HG03159 (cell line): ENCODE data around the gene MARCHF7.
"Not testable (repeated sequence)": the region's sequence is repeated elsewhere in the genome, so short reads cannot be mapped to it uniquely, and the experiment has no call there.

Experiments
- ATAC-seq: cut with Tn5 transposase; IDR thresholded peaks from one replicate; pipeline ENCODE4 v1.9.1; 2021; ENCODE audit warnings: mild to moderate bottlenecking, moderate library complexity; ENCODE audit not compliant: unreplicated experiment

MARCHF7 gene, protein sequence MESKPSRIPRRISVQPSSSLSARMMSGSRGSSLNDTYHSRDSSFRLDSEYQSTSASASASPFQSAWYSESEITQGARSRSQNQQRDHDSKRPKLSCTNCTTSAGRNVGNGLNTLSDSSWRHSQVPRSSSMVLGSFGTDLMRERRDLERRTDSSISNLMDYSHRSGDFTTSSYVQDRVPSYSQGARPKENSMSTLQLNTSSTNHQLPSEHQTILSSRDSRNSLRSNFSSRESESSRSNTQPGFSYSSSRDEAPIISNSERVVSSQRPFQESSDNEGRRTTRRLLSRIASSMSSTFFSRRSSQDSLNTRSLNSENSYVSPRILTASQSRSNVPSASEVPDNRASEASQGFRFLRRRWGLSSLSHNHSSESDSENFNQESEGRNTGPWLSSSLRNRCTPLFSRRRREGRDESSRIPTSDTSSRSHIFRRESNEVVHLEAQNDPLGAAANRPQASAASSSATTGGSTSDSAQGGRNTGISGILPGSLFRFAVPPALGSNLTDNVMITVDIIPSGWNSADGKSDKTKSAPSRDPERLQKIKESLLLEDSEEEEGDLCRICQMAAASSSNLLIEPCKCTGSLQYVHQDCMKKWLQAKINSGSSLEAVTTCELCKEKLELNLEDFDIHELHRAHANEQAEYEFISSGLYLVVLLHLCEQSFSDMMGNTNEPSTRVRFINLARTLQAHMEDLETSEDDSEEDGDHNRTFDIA

DNA sequence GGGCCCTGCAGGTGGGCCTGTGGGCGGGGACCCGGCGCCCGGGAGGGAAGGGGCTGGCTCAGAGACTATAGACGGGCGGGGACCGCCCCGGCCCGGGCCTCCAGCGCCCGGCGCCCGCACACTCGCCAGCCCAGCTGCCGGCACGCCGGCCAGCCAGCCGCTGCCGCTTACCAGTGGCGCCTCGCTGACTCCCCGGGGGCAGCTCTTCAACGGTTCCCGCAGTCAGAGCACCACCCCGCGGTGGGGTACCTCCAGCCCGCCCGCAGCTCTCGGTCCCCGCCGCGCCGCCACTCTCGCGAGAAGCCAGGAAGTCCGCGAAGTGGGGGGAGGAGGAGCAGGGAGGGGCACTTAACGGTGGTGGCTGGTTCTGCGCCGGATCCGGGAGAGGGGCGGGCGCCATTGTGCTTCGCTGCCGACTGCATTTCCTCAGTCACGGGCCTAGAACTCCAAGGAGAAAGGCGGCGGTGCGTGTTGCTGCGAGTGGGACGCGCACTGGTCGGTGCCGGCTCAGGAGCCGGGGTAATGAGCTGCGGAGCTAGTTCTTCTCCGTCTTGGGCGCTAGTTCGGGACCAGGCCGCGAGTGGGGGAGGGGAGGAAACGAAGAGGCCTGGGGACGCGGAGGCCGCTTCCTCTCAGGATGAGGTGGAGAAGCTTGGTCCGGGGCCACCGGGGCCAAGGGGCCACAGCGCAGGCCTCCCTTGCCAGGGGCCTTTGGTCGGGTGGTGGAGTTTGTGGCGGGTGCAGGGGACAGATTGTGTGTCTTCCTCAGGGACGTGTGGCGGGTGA is at the start of gene MARCHF7:
Gene MARCHF7 (plus strand): TSS at position 364 of the 786 bp plus-strand sequence. CDS start 16,517 bp downstream, outside the sequence.
- ATAC-seq = peak; percentile 93

DNA sequence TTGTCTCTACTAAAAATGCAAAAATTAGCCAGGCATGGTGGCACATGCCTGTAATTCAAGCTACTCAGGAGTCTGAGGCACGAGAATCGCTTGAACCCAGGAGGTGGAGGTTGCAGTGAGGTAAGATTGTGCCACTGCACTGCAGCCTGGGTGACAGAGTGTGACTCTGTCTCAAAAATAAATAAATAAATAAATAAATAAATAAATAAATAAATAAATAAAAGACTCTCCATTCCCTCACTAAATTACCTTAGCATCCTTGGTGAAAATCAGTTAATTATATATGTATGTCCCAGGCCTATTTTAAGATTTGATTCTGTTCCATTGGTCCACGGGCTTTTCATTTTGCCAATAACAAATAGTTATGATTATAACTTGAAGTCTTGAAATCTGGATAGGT is 44.9 kb upstream of the MARCHF7 start:
- not testable (repeated sequence) for ATAC-seq

DNA sequence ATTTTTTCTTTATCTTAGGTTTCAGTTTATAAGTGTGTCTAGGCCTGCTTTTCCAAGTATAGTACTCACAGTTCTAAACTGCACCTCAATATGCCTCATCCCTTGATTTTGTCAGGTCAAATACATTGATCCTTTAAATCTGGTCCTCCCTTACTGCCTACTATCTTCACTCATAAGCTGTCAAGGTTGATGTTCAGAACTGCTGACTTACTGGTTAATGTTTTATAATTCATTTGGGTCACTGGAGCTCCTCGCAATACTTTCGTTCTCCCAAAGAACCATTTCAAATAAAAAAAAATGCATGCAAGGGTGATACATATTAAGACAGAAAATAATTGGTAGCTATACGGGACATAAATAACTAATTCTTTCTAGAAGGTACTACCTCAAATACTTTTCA is 41.3 kb upstream of the MARCHF7 start:
- no peak for ATAC-seq

DNA sequence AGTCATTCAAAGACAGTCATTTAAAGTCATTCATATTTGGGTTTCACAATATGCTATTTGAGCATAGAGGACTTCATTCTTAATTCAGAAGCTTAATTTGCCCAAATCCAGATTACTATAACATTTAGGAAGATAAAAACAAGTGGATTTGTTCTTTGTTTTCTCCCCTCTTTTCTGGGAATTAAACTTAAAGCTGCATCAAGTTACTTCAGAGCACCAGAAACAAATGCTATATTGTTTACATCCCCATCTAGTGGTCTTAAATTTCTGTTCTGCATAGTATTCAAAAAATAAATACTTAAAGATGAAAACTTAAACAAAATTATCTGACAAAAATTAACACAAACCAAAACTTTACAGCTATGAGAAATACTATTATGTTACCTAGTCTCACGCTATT is 34.7 kb upstream of the MARCHF7 start:
- no peak for ATAC-seq

DNA sequence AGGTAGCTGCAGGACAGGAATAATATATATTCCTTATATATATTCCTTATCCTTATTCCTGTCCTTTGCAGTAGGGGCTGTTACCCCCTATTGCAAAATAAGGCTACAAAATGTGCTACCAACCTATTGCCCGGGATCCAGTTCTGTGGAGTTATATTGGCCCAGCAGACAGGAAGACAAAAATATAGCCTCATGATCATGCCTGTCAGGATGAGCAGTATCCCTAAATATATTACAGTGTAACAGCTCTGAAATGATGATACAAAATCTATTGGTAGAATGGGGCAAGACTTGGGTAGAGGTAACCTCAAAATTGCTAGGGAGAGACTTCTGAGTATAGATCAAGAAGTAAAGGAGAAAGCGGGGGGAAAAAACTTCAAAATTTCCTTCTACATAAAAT is 31.6 kb upstream of the MARCHF7 start:
- no peak for ATAC-seq

DNA sequence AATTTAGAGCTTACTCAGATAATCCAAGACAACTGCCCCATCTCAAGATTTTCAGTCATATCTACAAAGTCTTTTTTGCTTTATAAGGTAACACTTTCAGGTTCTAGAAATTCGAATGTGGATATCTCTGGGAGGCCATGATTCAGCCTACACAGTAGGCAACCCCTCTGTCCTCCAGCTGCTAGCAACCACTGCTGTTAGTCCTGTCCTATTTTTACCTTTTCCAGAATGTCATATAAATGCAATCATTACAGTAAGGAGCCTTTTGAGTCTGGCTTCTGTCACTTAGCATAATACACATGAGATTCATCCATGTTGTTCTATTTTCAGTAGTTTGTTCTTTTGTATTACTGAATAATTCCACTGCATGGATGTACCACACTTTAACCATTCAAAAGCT is 28.5 kb upstream of the MARCHF7 start:
- ATAC-seq = no peak

DNA sequence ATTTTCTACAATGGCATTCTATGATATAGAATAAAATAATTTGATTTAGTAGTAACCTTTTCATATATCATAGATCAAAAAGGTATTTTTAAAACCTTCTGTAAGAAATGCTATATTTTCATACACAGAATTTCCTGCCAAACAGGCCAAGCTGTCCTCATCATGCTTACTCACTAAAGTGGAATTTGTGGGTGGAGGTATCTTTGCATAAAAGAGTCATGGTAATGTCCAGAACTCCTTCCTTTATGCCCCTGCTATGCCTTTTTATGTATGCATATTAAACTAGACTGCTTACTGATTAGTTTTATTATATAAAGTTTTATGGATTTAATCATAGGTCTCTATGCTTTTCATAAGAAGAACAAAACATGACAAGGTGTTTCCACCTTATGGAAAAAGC is 27.5 kb upstream of the MARCHF7 start:
- ATAC-seq = no peak

DNA sequence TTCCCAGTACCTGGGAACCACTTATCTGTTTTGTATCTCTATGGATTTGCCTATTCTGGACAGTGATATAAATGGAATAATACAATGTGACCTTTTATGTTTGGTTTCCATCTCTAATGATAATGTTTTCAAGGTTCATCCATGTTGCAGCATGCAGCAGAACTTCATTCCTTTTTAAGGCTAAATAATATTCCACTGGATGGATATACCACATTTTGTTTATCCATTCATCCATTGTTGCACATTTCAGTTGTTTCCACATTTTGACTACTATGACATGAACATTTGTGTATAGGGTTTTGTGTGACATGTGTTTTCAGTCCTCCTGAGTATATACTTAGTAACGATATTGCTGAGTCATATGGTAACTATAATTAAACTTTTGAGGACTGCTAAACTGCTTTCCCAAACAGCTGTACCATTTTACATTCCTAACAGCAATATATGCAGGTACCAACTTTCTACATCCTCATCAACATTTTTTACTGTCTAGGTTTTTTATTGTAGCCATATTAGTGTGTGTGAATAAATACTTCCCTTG is 17.7 kb upstream of the MARCHF7 start:
- ATAC-seq = no peak

DNA sequence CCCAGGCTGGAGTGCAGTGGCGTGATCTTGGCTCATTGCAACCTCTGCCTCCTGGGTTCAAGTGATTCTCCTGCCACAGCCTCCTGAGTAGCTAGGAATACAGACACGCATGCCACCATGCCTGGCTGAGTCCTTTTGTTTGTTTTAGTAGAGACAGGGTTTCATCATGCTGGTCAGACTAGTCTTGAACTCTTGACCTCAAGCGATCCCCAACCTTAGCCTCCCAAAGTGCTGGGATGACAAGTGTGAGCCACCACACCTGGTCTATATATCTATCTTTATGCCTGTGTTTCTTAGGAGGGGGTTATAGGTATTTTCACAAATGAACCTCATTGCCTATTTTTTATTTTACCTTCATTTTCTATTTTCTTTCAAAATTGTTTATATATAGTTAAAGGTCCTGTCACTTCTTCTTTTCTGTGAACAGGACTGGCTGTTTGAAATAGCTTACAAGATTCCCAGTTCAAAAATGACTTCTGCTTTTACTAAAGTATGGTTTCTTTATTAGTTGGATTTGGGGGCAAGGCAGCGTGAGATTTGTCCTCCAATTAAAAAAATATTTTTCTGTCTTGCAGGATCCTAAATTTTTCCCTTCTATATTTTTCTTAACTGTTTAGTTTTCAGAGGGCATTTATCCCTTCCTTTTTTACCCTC is 16.4 kb upstream of the MARCHF7 start:
- ATAC-seq = no peak

DNA sequence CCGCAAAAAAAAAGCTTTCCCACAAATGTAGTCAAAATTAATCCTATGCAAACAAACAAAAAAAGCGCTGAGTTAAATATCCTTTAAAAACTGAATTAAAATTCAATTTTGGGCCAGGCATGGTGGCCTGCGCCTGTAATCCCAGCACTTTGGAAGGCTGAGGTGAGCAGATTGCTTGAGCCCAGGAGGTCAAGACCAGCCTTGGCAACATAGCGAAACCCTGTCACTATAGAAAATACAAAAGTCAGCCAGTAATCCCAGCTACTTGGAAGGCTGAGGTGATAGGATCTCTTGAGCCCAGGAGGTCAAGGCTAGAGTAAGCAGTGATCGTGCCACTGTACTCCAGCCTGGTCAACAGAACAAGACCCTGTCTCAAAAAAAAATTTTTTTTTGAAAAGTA is 8.8 kb upstream of the MARCHF7 start:
- ATAC-seq = no peak

DNA sequence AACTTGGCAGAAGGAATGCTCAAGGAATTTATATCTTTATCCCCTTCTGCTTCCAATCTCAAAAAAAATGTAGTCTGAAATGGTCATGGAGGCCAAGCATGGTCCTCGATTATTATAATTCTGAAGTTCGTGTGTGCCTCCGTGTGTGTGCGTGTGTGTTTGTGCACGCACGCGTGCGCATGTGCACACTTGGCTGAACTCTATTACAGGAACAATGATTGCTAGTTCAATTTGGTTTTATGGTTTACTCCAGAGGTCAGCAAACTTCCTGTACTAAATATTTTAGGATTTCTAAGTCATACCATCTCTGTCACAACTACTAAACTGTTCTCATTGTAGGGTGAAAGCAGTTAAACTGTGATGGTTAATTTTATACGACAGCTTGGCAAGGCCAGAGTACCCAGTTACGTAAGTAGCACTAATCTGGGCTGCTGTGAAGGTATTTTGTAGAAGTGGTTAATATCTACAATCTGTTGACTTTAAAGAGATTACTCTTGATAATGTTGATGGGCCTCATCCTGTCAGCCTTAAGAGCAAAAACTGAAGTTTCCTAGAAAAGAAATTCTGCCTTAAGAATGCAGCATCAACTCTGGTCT is 5.8 kb upstream of the MARCHF7 start:
- ATAC-seq = no peak

DNA sequence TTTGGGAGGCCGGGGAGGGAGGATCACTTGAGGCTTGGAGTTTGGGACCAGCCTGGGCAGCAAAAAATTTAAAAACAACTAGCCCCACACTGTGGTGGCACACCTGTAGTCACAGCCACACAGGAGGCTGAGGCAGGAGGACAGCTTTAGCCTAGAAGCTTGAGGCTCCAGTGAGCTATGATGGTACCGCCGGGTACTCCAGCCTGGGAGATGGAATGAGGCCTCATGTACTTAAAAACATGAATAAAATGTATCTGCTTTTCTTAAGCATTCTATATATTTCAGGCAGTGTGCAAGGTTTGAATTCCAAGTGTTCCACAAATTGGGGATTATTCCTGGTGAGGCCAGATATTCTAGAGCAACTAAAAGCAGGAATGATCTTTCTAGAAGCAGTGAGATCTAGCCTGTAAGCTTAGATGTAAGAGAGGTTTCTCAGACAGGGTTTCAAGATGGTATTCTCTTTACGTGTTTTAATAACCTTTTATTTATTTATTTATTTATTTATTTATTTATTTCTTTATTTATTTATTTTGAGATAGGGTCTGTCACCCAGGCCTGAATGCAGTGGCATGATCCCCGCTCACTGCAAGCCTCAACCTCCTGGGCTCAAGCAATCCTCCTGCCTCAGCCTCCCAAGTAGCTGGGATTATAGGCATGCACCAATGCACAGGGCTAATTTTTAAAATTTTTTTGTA is 4.1 kb upstream of the MARCHF7 start:
- ATAC-seq = no peak

DNA sequence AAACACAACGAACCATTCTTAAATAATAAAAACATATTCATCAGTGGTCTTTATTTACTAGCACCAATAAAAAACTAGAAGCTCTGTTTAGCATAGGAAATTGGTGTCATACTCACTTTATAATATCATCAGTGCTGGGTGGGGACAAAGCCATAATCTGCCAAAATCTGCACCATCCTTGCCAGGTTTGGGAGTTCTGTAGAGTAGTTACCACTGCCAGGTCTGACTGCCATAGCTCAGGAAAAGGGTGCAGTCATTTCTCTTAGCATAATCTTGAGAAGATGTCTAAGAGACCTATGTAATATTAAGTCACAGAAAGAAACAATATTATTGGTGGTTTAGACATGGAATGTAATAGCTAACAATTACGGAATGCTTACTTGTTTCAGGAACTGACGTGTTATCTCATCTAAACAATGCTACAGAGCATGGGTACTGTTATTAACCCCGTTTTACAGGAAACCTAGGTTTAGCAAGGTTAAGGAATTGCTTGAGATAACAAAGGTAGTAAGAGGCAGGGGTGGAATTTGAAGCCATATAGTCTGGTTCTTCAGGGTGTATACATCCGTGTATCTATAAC is 1.6 kb upstream of the MARCHF7 start:
- no peak for ATAC-seq

DNA sequence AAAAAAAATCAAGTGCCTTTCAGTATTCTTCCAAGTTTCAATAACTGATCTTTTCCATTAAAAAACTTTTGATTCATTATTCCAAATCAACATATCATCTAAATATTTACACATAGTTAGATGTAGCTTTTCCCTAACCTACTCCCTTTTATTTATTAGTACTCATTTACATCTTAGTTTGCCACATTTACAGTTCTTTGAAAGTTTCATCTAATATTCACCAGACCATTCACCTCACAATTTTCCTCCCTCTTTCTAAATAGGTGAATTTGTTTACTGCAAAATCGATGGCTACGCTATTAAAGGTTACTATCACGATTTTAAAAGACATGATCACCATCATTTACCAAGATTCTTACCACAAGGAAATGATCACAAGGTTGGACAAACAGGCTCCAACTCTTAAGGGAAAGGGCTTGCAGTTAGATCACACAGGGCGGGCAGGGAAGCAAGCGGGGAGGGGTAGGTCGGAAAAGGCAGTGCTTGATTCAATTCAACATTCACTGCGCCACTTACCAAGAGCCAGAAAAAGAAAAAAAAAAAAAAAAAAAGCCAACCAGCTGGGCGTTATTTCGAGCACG is 654 bp upstream of the MARCHF7 start:
- ATAC-seq = no peak

DNA sequence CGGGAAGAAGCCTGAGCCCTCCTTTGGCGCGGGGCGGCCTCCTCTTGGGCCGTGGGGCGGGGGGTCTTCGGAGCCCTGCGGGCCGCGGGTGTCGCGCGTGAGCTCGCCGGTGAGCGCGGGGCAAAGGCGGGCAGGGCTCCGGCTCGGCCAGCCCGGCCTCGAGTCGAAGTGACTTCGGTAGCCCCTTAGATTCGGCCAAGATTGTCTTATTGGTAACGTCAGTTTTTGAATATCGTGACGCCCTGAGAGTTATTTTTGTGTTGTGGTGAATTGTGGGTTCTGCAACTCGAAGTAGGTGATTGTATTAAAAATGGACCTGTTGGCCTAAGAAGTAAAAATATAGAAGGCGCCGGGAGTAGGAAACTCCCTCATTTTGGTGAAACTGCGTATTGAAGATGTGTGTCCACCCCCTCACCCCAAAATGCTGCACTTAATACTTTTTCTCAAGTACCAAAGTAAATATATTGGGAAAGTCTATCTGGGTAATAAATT is 669 bp downstream of the MARCHF7 start:
- peak; percentile 0 for ATAC-seq

DNA sequence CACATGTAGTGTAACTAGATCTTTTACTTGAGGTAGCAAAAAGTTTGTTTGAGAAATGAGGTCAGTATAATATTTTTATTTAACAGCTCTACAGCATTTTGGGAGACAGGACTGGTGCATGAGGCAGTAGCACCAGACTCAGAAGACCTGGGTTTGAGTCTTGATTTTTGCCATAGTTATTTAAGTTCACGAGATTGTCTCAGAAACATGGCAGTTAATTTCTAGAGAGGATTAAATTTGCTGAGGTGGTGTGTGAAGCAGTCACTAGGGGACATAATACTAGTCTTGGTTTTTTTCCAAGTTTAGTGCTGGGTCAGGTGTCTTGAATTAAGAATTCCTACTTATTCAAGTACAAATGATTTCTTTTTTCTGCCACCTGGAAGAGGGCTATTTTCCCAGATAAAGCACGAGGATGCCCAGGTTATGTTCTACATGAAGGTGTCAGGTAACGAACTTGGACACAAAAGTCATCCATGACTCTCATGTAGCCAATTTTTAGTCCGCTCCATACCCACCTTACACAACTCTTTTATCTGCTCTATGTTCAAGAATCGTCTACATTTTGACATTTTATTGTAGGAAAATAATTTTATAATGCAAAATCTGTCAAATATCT is 1.4 kb downstream of the MARCHF7 start:
- ATAC-seq = no peak

DNA sequence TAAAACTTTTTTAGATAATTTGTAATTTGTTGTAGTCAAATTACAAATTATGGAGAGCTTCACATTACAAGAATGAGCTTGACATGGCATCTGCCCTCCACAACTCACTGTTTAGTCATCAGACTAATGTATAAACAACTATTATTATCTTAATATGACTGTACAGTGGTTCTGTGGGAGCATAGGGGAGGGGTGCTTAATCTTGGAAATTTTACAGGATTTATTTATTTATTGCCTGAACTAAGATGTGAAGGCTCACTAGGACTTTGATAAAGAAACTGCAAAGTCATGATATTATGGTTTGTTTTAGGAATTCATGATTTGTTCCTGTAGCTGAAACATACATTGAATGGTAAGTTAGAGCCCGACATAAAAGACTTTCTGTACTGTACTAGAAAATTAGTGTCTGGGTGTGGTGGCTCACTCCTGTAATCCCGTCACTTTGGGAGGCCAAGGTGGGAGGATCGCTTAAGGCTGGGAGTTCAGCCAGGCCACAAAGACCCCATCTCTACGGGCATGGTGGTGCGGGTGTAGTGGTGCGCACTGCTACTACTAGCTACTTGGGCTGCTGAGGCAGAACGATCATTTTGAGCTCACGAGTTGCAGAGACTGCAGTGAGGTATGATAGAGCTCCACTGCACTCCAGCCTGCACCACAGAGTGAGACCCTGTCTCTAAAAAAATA is 2.1 kb downstream of the MARCHF7 start:
- ATAC-seq = no peak

DNA sequence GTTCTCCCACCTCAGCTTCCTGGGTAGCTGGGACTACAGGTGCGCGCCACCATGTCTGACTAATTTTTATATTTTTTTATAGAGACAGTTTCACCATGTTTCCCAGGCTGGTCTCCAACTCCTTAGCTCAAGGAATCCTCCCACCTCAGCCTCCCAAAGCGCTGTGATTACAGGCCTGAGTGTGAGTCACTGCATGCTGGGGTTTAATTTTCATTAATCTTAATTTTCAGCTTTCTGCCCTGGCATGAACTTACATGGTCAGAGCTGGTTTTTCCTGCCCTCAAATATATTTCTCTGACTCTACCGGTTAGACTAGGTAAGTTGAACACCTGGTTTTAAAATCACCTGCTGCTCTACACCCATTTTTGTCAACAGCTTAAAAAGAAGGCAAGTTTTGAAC is 3.1 kb downstream of the MARCHF7 start:
- ATAC-seq = no peak
